Activated CD8-positive, alpha-beta memory T cell treated with anti-CD3 and anti-CD28 coated beads for 36 hours (primary cell): ENCODE results near the gene PTPMT1. TPM values are rescaled to one million over a fixed set of nuclear protein-coding genes. Genes with fewer than 3 reads are reported as not detected.

Experiments
- CTCF ChIA-PET: fragments of 350-600 bp; sonication (Branson Sonifier 250); formaldehyde crosslinking; loops from one replicate; lab custom pipeline; 2021; ENCODE audit warnings: antibody characterized with exemption; lab: Charles Lee
- POLR2A ChIA-PET: fragments of 350-600 bp; sonication (Branson Sonifier 250); formaldehyde crosslinking; loops from one replicate; lab custom pipeline; 2021; ENCODE audit warnings: antibody characterized with exemption; lab: Charles Lee
- total RNA-seq, 2 experiments: library from RNA; stranded (reverse); gene quantifications; one replicate each; pipeline ENCODE4 v1.2.3, GENCODE V29; 2021

PTPMT1 gene
- total RNA-seq, 2 experiments from 2014 or later, result 55.5 to 58.9 TPM

GRCh38 chr11:47566149-47566698 lies 825 bp downstream of the PTPMT1 start:
- ChIA-PET POLR2A (interaction anchor here (0.7 to 3.4 kb wide), 5 partner anchors 13 to 194 kb away, joined by 3 to 19 read pairs (median 8); partner anchors contain the start of genes CELF1, KBTBD4 and NDUFS3), CTCF (interaction anchor here (0.6 to 2.6 kb wide), 5 partner anchors 12 to 245 kb away, joined by 3 to 20 read pairs (median 4); partner anchors contain the start of genes CELF1, KBTBD4 and NDUFS3)

GRCh38 chr11:47569646-47570045 lies 4.2 kb downstream of the PTPMT1 start:
- POLR2A ChIA-PET, result interaction anchor here (1.9 kb wide), 1 partner anchor 8 kb away, joined by 7 read pairs; no protein-coding TSS in a partner anchor

GRCh38 chr11:47570651-47571356 lies 5.4 kb downstream of the PTPMT1 start:
- CTCF ChIA-PET, result interaction anchor here (0.7 kb wide), 1 partner anchor 34 kb away, joined by 3 read pairs; no protein-coding TSS in a partner anchor
- POLR2A ChIA-PET, result interaction anchor here (0.6 kb wide), 2 partner anchors 77 to 90 kb away, joined by 5 to 8 read pairs; no protein-coding TSS in a partner anchor

More at GRCh38 chr11:47569646-47570045, 4.2 kb downstream of the PTPMT1 start:
- CTCF ChIA-PET, result no interaction called here

DNA sequence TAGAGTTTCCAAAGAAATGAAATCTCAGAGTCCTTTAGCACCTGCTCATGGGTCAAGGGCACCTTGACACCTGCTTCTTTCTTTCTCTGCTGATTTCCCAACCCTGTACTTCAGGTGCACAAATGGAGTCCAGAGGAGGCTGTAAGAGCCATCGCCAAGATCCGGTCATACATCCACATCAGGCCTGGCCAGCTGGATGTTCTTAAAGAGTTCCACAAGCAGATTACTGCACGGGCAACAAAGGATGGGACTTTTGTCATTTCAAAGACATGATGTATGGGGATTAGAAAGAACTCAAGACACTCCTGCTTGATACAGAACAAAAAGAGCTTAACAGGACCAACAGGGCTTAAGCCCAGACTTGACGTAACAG lies 5.9 kb downstream of the PTPMT1 start:
- ChIA-PET CTCF (no interaction called here), POLR2A (no interaction called here)

- CTCF ChIA-PET, result no interaction called here
- POLR2A ChIA-PET, result no interaction called here
These were observed 6.5 kb downstream of the PTPMT1 start for GRCh38 chr11:47571895-47572294.

- ChIA-PET POLR2A (no interaction called here), CTCF (interaction anchor here (0.9 kb wide), 1 partner anchor 20 kb away, joined by 3 read pairs; the partner anchor contains the start of gene CELF1)
These were observed 7.4 kb downstream of the PTPMT1 start for GRCh38 chr11:47572715-47573255.

DNA sequence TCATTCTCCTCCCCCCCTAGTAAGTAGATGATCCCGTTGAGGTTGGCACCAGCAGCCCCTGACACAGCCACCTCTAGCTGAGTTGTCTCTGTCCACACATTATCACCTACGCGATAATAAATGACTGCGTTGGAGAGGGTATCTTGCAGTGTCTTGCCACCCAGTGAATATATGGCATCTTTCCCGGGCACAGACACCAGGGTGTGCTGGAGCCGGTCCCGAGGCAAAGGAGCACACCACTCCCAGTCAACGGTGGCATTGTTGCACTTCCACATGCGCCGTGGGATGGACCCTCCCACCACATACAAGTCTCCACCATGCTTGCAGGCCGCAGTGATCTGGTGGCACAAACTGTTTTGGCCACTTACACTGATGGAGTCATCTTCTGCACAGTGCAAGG lies 7.9 kb downstream of the PTPMT1 start:
- CTCF ChIA-PET, result no interaction called here
- POLR2A ChIA-PET, result no interaction called here

- POLR2A ChIA-PET, result interaction anchor here (0.7 to 3.5 kb wide), 3 partner anchors 9 to 71 kb away, joined by 3 to 19 read pairs (median 7); partner anchors contain the start of gene PTPMT1
These were observed 12.2 kb downstream of the PTPMT1 start for GRCh38 chr11:47577460-47578041.

DNA sequence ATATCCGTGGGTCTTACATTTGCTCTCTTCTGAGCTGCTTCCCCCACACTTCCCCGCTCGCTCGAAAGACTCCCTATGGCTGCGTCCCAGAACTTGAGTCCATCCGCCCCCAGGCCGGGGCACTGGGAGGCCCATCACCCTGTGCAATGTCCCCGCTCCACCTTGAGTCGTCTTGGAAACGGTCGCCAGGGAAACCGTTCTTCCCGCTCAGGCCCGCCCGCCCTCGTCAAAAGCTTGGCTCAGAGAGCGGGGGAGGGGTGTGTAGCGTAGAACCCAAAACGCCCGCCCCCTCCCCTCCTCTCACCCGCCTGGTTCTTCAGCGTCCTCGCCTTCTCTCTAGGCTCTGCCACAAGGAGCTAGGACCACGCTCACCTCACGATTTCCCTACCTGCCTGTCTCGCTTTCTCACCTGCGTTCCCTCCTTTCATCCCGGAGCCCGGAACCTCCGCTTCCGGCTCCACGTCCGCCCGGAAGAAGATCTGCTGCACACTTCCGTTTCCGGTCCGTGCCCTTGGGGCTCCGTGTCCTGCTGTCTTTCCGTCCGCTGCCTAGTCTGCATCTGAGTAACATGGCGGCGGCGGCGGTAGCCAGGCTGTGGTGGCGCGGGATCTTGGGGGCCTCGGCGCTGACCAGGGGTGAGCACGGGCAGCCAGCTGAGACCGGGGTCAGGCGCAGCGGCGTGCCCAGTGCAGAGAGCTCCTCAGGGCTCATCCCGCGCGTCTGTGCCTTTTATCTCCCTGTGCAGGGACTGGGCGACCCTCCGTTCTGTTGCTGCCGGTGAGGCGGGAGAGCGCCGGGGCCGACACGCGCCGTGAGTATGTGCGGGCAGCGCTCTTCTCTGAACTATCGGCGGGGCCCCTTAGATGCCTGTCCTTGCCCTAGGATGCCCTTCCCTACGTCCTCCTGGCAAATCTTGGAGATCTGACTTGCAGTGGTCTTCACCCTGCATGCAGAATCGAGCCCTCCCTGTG lies 13.4 kb downstream of the PTPMT1 start, which contains the start of the genes KBTBD4 and NDUFS3:
KBTBD4 (minus strand) TSS at position 447 of the 971 bp plus-strand sequence; CDS start at position 428, 19 bp downstream.
NDUFS3 (plus strand) TSS at position 551 of the 971 bp plus-strand sequence; CDS start at position 569, 18 bp downstream.
- CTCF ChIA-PET, result interaction anchor here (0.6 to 3.9 kb wide), 6 partner anchors 13 to 361 kb away, joined by 3 to 20 read pairs (median 3); partner anchors contain the start of genes CELF1 and PTPMT1

More at GRCh38 chr11:47577460-47578041, 12.2 kb downstream of the PTPMT1 start:
- CTCF ChIA-PET, result interaction anchor here (3.7 to 3.9 kb wide), 2 partner anchors 12 to 24 kb away, joined by 12 to 20 read pairs; partner anchors contain the start of genes CELF1 and PTPMT1

DNA sequence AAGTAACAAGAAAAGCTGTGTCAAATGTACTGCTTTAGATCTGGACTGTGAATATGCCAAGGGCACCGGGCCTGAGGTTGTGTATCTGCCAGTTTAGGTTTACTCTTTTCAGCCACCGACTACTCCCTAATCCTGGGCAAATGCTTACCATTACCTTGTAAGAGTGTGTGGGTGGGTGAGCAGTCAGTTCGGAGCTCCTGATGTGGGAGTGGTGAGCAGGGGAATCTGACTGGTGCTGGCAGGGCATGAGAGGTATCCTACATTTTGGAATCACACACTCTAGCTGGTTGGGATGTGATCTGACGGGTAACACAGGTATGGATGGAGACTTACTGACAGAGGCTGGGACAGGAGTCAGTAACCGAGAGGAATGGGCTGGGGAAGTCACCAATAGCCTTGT lies 18.4 kb downstream of the PTPMT1 start:
- CTCF ChIA-PET, result no interaction called here
- POLR2A ChIA-PET, result no interaction called here

More for the DNA sequence above, 13.4 kb downstream of the PTPMT1 start, which contains the start of the genes KBTBD4 and NDUFS3:
- POLR2A ChIA-PET, result interaction anchor here (0.5 to 3.5 kb wide), 7 partner anchors 10 to 573 kb away, joined by 3 to 19 read pairs (median 5); partner anchors contain the start of gene PTPMT1

DNA sequence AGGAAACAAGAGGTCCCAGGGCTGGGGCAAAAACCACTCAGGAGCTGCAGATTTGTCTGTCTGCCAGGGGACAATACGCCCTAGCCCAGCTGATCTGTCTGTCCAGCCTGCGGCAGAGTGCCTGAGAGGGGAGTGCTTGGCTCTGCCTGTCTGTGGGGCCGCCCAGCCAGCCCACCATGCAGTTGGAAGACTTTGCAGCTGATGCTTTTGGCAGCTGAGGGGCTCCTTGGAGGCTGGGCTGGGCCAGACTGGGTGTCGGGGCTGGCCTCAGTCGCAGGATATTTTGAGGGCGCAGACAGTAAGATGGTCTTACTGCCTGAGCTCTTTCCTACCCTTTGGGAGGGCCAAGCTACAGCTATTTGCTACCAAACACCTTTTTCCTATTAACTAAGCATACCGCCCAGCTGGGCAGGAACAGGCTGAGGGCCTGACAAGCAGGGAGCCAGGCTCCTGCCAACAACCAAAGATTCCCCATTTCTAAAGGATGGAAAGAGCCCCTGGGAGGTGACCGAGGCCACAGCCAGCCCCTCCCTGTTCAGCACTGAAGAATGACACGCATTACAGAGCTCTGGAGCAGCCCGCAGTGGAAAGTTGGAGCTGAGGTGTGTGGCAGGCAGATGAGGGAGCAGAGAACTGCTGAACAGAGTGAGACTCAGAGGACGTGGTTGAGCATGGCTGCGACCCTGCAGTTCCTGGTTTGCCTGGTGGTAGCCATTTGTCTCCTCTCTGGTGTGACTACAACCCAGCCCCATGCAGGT lies 20.9 kb downstream of the PTPMT1 start, which contains the start of gene FAM180B:
FAM180B (plus strand) TSS at position 581 of the 758 bp plus-strand sequence; CDS start at position 672, 91 bp downstream.
- ChIA-PET CTCF (no interaction called here), POLR2A (interaction anchor here (0.6 kb wide), 1 partner anchor 120 kb away, joined by 3 read pairs; no protein-coding TSS in a partner anchor)

GRCh38 chr11:47587039-47587716 lies 21.8 kb downstream of the PTPMT1 start:
- ChIA-PET CTCF (no interaction called here), POLR2A (no interaction called here)

- POLR2A ChIA-PET, result no interaction called here
- CTCF ChIA-PET, result no interaction called here
These were observed 22.4 kb downstream of the PTPMT1 start for GRCh38 chr11:47587723-47588326.

DNA sequence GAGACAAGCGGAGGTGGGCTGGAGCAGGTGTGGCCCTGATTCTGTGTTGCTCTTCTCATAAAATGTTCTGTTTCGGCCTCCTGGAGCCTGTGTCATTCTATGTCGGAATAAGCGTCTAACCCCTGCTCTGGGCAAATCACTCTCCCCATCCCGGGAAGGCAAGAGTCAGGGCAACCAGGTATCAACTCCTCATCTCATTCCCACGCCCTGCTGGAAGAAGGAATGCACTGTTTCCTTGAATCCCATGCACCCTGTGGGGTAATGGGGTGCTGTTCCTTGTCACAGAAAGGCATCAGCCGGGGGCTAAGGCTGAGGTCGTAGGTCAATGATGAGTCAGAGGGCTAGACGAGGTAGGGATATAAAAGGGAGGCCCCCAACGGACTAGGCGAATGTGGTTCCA lies 23.7 kb downstream of the PTPMT1 start:
- ChIA-PET POLR2A (no interaction called here), CTCF (no interaction called here)

GRCh38 chr11:47589584-47589976 lies 24.2 kb downstream of the PTPMT1 start:
- ChIA-PET POLR2A (no interaction called here), CTCF (no interaction called here)
